ENCODE data around the gene KLKB1.

KLKB1 gene

GRCh38 chr4:186193851-186194250, 33.5 kb upstream of the KLKB1 start:
- H3K4me3 ChIP-seq (ENCODE audit: low read depth, low read length) = no peak overlapping the region
- no peak for DNase-seq (ENCODE audit: low read depth)
- no peak for TF ChIP-seq CTCF (IDR thresholded peaks at IDR 0.05; ENCODE audit: insufficient read depth, low read depth, low read length, missing control alignments)

GRCh38 chr4:186196063-186196462, 31.2 kb upstream of the KLKB1 start:
- DNase-seq (ENCODE audit: low read depth) = no peak

GRCh38 chr4:186200516-186200915, 26.8 kb upstream of the KLKB1 start:
- no peak for DNase-seq (ENCODE audit: low read depth)
- no peak for TF ChIP-seq CTCF (IDR thresholded peaks at IDR 0.05; ENCODE audit: insufficient read depth, low read depth, low read length, missing control alignments)
- H3K4me3 ChIP-seq (ENCODE audit: low read depth, low read length) = no peak overlapping the region

More at GRCh38 chr4:186196063-186196462, 31.2 kb upstream of the KLKB1 start:
- no peak overlapping the region for H3K4me3 ChIP-seq (ENCODE audit: low read depth, low read length)
- no peak for TF ChIP-seq CTCF (IDR thresholded peaks at IDR 0.05; ENCODE audit: insufficient read depth, low read depth, low read length, missing control alignments)

- no peak for DNase-seq (ENCODE audit: low read depth)
- no peak for TF ChIP-seq CTCF (IDR thresholded peaks at IDR 0.05; ENCODE audit: insufficient read depth, low read depth, low read length, missing control alignments)
- no peak overlapping the region for H3K4me3 ChIP-seq (ENCODE audit: low read depth, low read length)
These were observed 26.3 kb upstream of the KLKB1 start for GRCh38 chr4:186201010-186201409.

GRCh38 chr4:186201535-186202230, 25.6 kb upstream of the KLKB1 start:
- peak; percentile 56 for TF ChIP-seq CTCF (IDR thresholded peaks at IDR 0.05; ENCODE audit: insufficient read depth, low read depth, low read length, missing control alignments)
- peak; percentile 56 for DNase-seq (ENCODE audit: low read depth)
- no peak overlapping the region for H3K4me3 ChIP-seq (ENCODE audit: low read depth, low read length)

- no peak for DNase-seq (ENCODE audit: low read depth)
- no peak overlapping the region for H3K4me3 ChIP-seq (ENCODE audit: low read depth, low read length)
- no peak for TF ChIP-seq CTCF (IDR thresholded peaks at IDR 0.05; ENCODE audit: insufficient read depth, low read depth, low read length, missing control alignments)
These were observed 24.7 kb upstream of the KLKB1 start for GRCh38 chr4:186202490-186203140.

All from GM12865 (cell line).